Osteoblast (primary cell): ENCODE data around the gene ZBTB24. TPM values are rescaled to one million over a fixed set of nuclear protein-coding genes. Genes with fewer than 3 reads are reported as not detected.

Source experiments
- DNase-seq: peaks from one replicate; pipeline ENCODE4 v3.0.0; 2011; ENCODE audit warnings: low spot score, mixed read lengths; ENCODE audit not compliant: insufficient read length; ENCODE audit errors: missing footprints
- H2AFZ ChIP-seq: 2 replicates; pipeline ENCODE4 v1.6.0; 2011; ENCODE audit warnings: mild to moderate bottlenecking, low read length
- H3K27ac ChIP-seq: 2 replicates; pipeline ENCODE4 v1.5.1; 2011; ENCODE audit warnings: mild to moderate bottlenecking, low read depth, low read length, moderate library complexity
- H3K27me3 ChIP-seq: 2 replicates; pipeline ENCODE4 v1.6.0; 2012; ENCODE audit warnings: mild to moderate bottlenecking, control low read depth, inconsistent platforms, low read length, moderate library complexity; ENCODE audit not compliant: insufficient read depth
- H3K36me3 ChIP-seq: 2 replicates; pipeline ENCODE4 v1.5.1; 2011; ENCODE audit warnings: mild to moderate bottlenecking, low read length, control low read depth, moderate library complexity; ENCODE audit not compliant: insufficient read depth
- H3K4me1 ChIP-seq: 2 replicates; pipeline ENCODE4 v1.5.1; 2011; ENCODE audit warnings: mild to moderate bottlenecking, low read length, control low read depth, moderate library complexity; ENCODE audit not compliant: insufficient read depth
- H3K4me2 ChIP-seq: 2 replicates; pipeline ENCODE4 v1.6.0; 2011; ENCODE audit warnings: mild to moderate bottlenecking, low read length; ENCODE audit not compliant: insufficient read depth
- H3K4me3 ChIP-seq: fragments of 200-600 bp; sonication (generic); 3 replicates; pipeline ENCODE4 v1.5.1; 2012; ENCODE audit warnings: mild to moderate bottlenecking, low read length, inconsistent platforms; ENCODE audit not compliant: insufficient read depth
- H3K79me2 ChIP-seq: 2 replicates; pipeline ENCODE4 v1.6.0; 2012; ENCODE audit warnings: mild to moderate bottlenecking, low read length, control low read depth, inconsistent platforms; ENCODE audit not compliant: insufficient read depth
- H3K9me3 ChIP-seq: 2 replicates; pipeline ENCODE4 v1.5.1; 2011; ENCODE audit warnings: low read depth, low read length, control low read depth
- H4K20me1 ChIP-seq: 2 replicates; pipeline ENCODE4 v1.6.0; 2012; ENCODE audit warnings: mild to moderate bottlenecking, low read length, control low read depth; ENCODE audit not compliant: insufficient read depth
- CTCF ChIP-seq: IDR thresholded peaks from 2 replicates; pipeline ENCODE4 v1.5.1; 2011; ENCODE audit warnings: mild to moderate bottlenecking, low read depth, low read length, moderate library complexity; ENCODE audit errors: extremely low read depth
- total RNA-seq: library from RNA; depleted of rRNA; stranded (reverse); fragments of >200 nt; gene quantifications from 2 replicates; pipeline ENCODE4 v1.2.3, GENCODE V29; 2012

Gene ZBTB24
- total RNA-seq, 1 donor, result 8.7 TPM

- Histone ChIP-seq H3K4me1 (peaks cover under 1% of the 10 kb centered on the region), H4K20me1 (no peaks in the 10 kb centered on the region), H3K9me3 (no peaks in the 10 kb centered on the region), H3K36me3 (no peaks in the 10 kb centered on the region), H3K27ac (no peak overlapping the region), H3K4me3 (no peak overlapping the region), H3K4me2 (no peak overlapping the region), H2AFZ (no peak overlapping the region), H3K79me2 (no peaks in the 10 kb centered on the region), H3K27me3 (no peaks in the 10 kb centered on the region)
- DNase-seq, result no peak
- no peak for TF ChIP-seq CTCF
Observed at GRCh38 chr6:109436041-109436440, 47.0 kb downstream of the ZBTB24 start.

GRCh38 chr6:109434456-109434855 is 48.6 kb downstream of the ZBTB24 start:
- Histone ChIP-seq H3K27ac (no peak overlapping the region), H3K4me1 (no peaks in the 10 kb centered on the region), H3K4me3 (no peak overlapping the region), H3K9me3 (no peaks in the 10 kb centered on the region), H4K20me1 (no peaks in the 10 kb centered on the region), H3K79me2 (no peaks in the 10 kb centered on the region), H3K27me3 (no peaks in the 10 kb centered on the region), H3K4me2 (no peak overlapping the region), H3K36me3 (no peaks in the 10 kb centered on the region), H2AFZ (no peak overlapping the region)
- DNase-seq, result no peak
- TF ChIP-seq CTCF, result no peak

- H3K4me2 ChIP-seq, result peak overlapping the region; percentile 54
- H3K36me3 ChIP-seq, result no peaks in the 10 kb centered on the region
- no peak overlapping the region for H3K27ac ChIP-seq
- peak; percentile 32 for DNase-seq
- no peaks in the 10 kb centered on the region for H4K20me1 ChIP-seq
- H3K27me3 ChIP-seq, result no peaks in the 10 kb centered on the region
- TF ChIP-seq CTCF, result no peak
- H3K79me2 ChIP-seq, result no peaks in the 10 kb centered on the region
- no peak overlapping the region for H3K4me3 ChIP-seq
- no peak overlapping the region for H2AFZ ChIP-seq
- H3K9me3 ChIP-seq, result no peaks in the 10 kb centered on the region
- peaks cover 5% of the 10 kb centered on the region for H3K4me1 ChIP-seq
Observed at GRCh38 chr6:109429496-109429895, 53.5 kb downstream of the ZBTB24 start.

- no peak overlapping the region for H2AFZ ChIP-seq
- no peaks in the 10 kb centered on the region for H3K36me3 ChIP-seq
- TF ChIP-seq CTCF, result no peak
- H3K79me2 ChIP-seq, result no peaks in the 10 kb centered on the region
- H3K27ac ChIP-seq, result no peak overlapping the region
- H3K4me2 ChIP-seq, result peak overlapping the region; percentile 54
- H3K4me3 ChIP-seq, result no peak overlapping the region
- H3K9me3 ChIP-seq, result no peaks in the 10 kb centered on the region
- DNase-seq, result peak; percentile 89
- H4K20me1 ChIP-seq, result no peaks in the 10 kb centered on the region
- H3K27me3 ChIP-seq, result no peaks in the 10 kb centered on the region
- peaks cover 5% of the 10 kb centered on the region for H3K4me1 ChIP-seq
Observed at GRCh38 chr6:109428889-109429477, 54.0 kb downstream of the ZBTB24 start.
